NCI-H187 treated with DMSO at 0.1 percent for 48 hours (cell line): ENCODE measurements around the gene ALDH7A1.
"Not testable (repeated sequence)": the region's sequence is repeated elsewhere in the genome, so short reads cannot be mapped to it uniquely, and the experiment has no call there.

Experiments used
- DNase-seq: peaks from one replicate; lab custom pipeline; 2025; lab: John Stamatoyannopoulos, UW

ALDH7A1 gene

GRCh38 chr5:126594748-126595485, at the start of gene ALDH7A1:
TSS of gene ALDH7A1 (minus strand) at chr5:126595219. CDS start at chr5:126595198, 21 bp downstream.
- peak; percentile 59 for DNase-seq

- DNase-seq = no peak
Observed at GRCh38 chr5:126641387-126641786, 46.4 kb upstream of the ALDH7A1 start.

GRCh38 chr5:126640866-126641265, 45.8 kb upstream of the ALDH7A1 start:
- DNase-seq = no peak

- DNase-seq = no peak
Observed at GRCh38 chr5:126636956-126637355, 41.9 kb upstream of the ALDH7A1 start.

- no peak for DNase-seq
Observed at GRCh38 chr5:126635585-126635984, 40.6 kb upstream of the ALDH7A1 start.

GRCh38 chr5:126633552-126633951, 38.5 kb upstream of the ALDH7A1 start:
- DNase-seq = no peak

GRCh38 chr5:126631920-126632319, 36.9 kb upstream of the ALDH7A1 start:
- no peak for DNase-seq

- DNase-seq = no peak
Observed at GRCh38 chr5:126628102-126628501, 33.1 kb upstream of the ALDH7A1 start.

- DNase-seq = no peak
Observed at GRCh38 chr5:126624534-126624933, 29.5 kb upstream of the ALDH7A1 start.

GRCh38 chr5:126619781-126620180, 24.8 kb upstream of the ALDH7A1 start:
- DNase-seq = no peak

- DNase-seq = not testable (repeated sequence)
Observed at GRCh38 chr5:126617603-126618002, 22.6 kb upstream of the ALDH7A1 start.

GRCh38 chr5:126615286-126615685, 20.3 kb upstream of the ALDH7A1 start:
- no peak for DNase-seq

- no peak for DNase-seq
Observed at GRCh38 chr5:126613941-126614592, 19.0 kb upstream of the ALDH7A1 start.

GRCh38 chr5:126610616-126611015, 15.6 kb upstream of the ALDH7A1 start:
- DNase-seq = no peak

GRCh38 chr5:126610160-126610559, 15.1 kb upstream of the ALDH7A1 start:
- no peak for DNase-seq

- DNase-seq = no peak
Observed at GRCh38 chr5:126605525-126605924, 10.5 kb upstream of the ALDH7A1 start.

GRCh38 chr5:126603402-126603991, 8.5 kb upstream of the ALDH7A1 start:
- DNase-seq = no peak

GRCh38 chr5:126600631-126601511, 5.9 kb upstream of the ALDH7A1 start, which contains the start of gene PHAX:
TSS of gene PHAX (plus strand) at chr5:126600947. CDS start at chr5:126600963, 16 bp downstream.
- DNase-seq = peak; percentile 4

GRCh38 chr5:126599971-126600630, 5.1 kb upstream of the ALDH7A1 start:
- not testable (repeated sequence) for DNase-seq

GRCh38 chr5:126599499-126599898, 4.5 kb upstream of the ALDH7A1 start:
- DNase-seq = no peak

- DNase-seq = no peak
Observed at GRCh38 chr5:126597156-126597555, 2.1 kb upstream of the ALDH7A1 start.
